Ovary (tissue), 3 donors: ENCODE measurements around the gene C4BPA.

Experiments used
- CTCF ChIP-seq, 3 donors: fragments of 450-650 bp in 2 of 3; fragments of 200-600 bp in 1 of 3; IDR thresholded peaks; one replicate each; pipeline versions ENCODE4 v1.5.1 to v1.8.0; 2016 to 2022; ENCODE audit warnings: antibody characterized with exemption in 3 of 3, mild to moderate bottlenecking in 1 of 3
- EP300 ChIP-seq: sonication (generic); formaldehyde crosslinking; IDR thresholded peaks from one replicate; pipeline ENCODE4 v1.6.1; 2017; ENCODE audit warnings: antibody characterized with exemption
- POLR2A ChIP-seq: fragments of 450-650 bp; IDR thresholded peaks from one replicate; pipeline ENCODE4 v1.6.1; 2017; ENCODE audit warnings: antibody characterized with exemption, mild to moderate bottlenecking, moderate library complexity
- donor health status: DM: no; HTN: no; CAD: no.

DNA sequence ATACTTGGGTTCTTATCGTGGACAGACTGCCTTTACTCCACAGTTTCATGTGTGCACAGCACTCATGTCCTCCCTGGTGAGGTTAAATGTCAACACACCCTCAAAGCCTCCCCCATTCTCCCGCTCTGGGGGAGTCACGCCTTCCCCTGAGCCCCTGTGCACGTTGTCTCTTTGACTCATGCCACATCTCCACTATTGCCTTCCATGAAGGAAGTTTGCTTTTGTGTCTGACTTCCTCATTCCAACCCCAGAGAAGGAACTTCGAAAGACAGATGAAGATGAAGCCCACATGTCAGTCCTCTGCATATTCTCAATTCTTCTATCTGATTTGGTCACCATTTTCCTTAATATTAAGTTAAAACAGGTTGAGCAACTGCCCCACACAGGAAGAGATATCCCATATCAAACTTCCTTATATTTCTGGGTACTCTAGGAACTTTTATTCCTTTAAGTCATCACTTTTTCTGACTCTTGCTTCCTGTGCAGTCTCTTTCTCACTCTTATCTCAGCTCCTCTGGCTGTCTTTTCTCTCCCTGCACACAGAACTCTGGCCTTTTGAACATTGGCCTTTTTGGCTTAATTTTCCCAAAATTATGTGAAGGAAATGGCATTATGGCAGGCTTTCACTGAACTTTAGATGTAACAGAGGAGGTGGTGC is 41.5 kb downstream of the C4BPA start:
- TF ChIP-seq CTCF (IDR thresholded peaks at IDR 0.05) (no peak), POLR2A (no peak), EP300 (no peak)
